Fibroblast of skin of right quadriceps (primary cell): ENCODE data around the gene BCORL1.

ENCODE experiments used
- DNase-seq: peaks from one replicate; pipeline ENCODE4 v3.0.0-alpha.2; 2013

BCORL1 gene

GRCh38 chrX:129982300-129983251 lies at the start of gene BCORL1:
BCORL1 (plus strand) TSS chrX:129982635; CDS start chrX:130005232, 22,597 bp downstream.
- DNase-seq = peak; percentile 92

- no peak for DNase-seq
Observed at GRCh38 chrX:129932821-129933321, 49.6 kb upstream of the BCORL1 start.

- DNase-seq = no peak
Observed at GRCh38 chrX:129933700-129934099, 48.7 kb upstream of the BCORL1 start.

GRCh38 chrX:129934461-129934860 lies 48.0 kb upstream of the BCORL1 start:
- DNase-seq = no peak

GRCh38 chrX:129934952-129935351 lies 47.5 kb upstream of the BCORL1 start:
- DNase-seq = no peak

- DNase-seq = no peak
Observed at GRCh38 chrX:129938081-129938480, 44.4 kb upstream of the BCORL1 start.

GRCh38 chrX:129939986-129940385 lies 42.4 kb upstream of the BCORL1 start:
- DNase-seq = no peak

GRCh38 chrX:129940721-129941120 lies 41.7 kb upstream of the BCORL1 start:
- no peak for DNase-seq

- peak; percentile 36 for DNase-seq
Observed at GRCh38 chrX:129945131-129945530, 37.3 kb upstream of the BCORL1 start.

- no peak for DNase-seq
Observed at GRCh38 chrX:129953334-129953648, 29.1 kb upstream of the BCORL1 start.

GRCh38 chrX:129953881-129954280 lies 28.6 kb upstream of the BCORL1 start:
- DNase-seq = no peak

GRCh38 chrX:129954804-129955203 lies 27.6 kb upstream of the BCORL1 start:
- DNase-seq = no peak

GRCh38 chrX:129955682-129956081 lies 26.8 kb upstream of the BCORL1 start:
- no peak for DNase-seq

GRCh38 chrX:129956145-129956544 lies 26.3 kb upstream of the BCORL1 start:
- DNase-seq = no peak

- no peak for DNase-seq
Observed at GRCh38 chrX:129956765-129957164, 25.7 kb upstream of the BCORL1 start.

- peak; percentile 22 for DNase-seq
Observed at GRCh38 chrX:129957241-129958082, 25.0 kb upstream of the BCORL1 start.

- DNase-seq = no peak
Observed at GRCh38 chrX:129958083-129958465, 24.4 kb upstream of the BCORL1 start.

- DNase-seq = no peak
Observed at GRCh38 chrX:129958814-129959492, 23.5 kb upstream of the BCORL1 start.

GRCh38 chrX:129959493-129959832 lies 23.0 kb upstream of the BCORL1 start:
- peak; percentile 24 for DNase-seq

GRCh38 chrX:129961180-129962083 lies 21.0 kb upstream of the BCORL1 start:
- DNase-seq = no peak

- no peak for DNase-seq
Observed at GRCh38 chrX:129963729-129964128, 18.7 kb upstream of the BCORL1 start.

- DNase-seq = no peak
Observed at GRCh38 chrX:129965166-129965565, 17.3 kb upstream of the BCORL1 start.
